Sigmoid colon (tissue), 7 donors: Measurements from ENCODE around the gene PAX4. TPM values are rescaled to one million over a fixed set of nuclear protein-coding genes. Genes with fewer than 3 reads are reported as not detected.

ENCODE experiments used
- DNase-seq: peaks from one replicate; pipeline ENCODE4 v3.0.0-alpha.2; 2019
- H3K27ac ChIP-seq, 4 donors: fragments of 200-600 bp; sonication (generic); one replicate each; pipeline ENCODE4 v1.5.1; 2016 to 2019; ENCODE audit warnings: mild to moderate bottlenecking in 1 of 4
- H3K27me3 ChIP-seq, 3 donors: fragments of 200-600 bp; sonication (generic); one replicate each; pipeline ENCODE4 v1.5.1; 2019; ENCODE audit warnings: mild to moderate bottlenecking in 1 of 3
- H3K36me3 ChIP-seq, 4 donors: fragments of 200-600 bp; sonication (generic); one replicate each; pipeline ENCODE4 v1.5.1; 2016 to 2019
- H3K4me1 ChIP-seq, 4 donors: fragments of 200-600 bp; sonication (generic); one replicate each; pipeline ENCODE4 v1.5.1; 2017 to 2019
- H3K4me3 ChIP-seq, 4 donors: fragments of 200-600 bp; sonication (generic); one replicate each; pipeline ENCODE4 v1.5.1; 2017 to 2019; ENCODE audit warnings: mild to moderate bottlenecking in 2 of 4, moderate library complexity in 1 of 4
- H3K9me3 ChIP-seq, 4 donors: fragments of 200-600 bp in 3 of 4; sonication (generic) in 3 of 4; one replicate each; pipeline versions ENCODE4 v1.5.1 to v1.6.1; 2013 to 2019
- CTCF ChIP-seq, 4 experiments: fragments of 450-650 bp in 3 of 4; fragments of 200-600 bp in 1 of 4; IDR thresholded peaks; one replicate each; pipeline ENCODE4 v1.5.1; 2016 to 2019; ENCODE audit warnings: antibody characterized with exemption in 4 of 4, mild to moderate bottlenecking in 3 of 4, moderate library complexity in 2 of 4
- EP300 ChIP-seq, 4 donors: sonication (generic); formaldehyde crosslinking; IDR thresholded peaks; one replicate each; pipeline ENCODE4 v1.6.1; 2017; ENCODE audit warnings: antibody characterized with exemption in 4 of 4
- POLR2A ChIP-seq, 2 donors: fragments of 450-650 bp; IDR thresholded peaks; one replicate each; pipeline ENCODE4 v1.6.1; 2016; ENCODE audit warnings: antibody characterized with exemption in 2 of 2, mild to moderate bottlenecking in 2 of 2, moderate library complexity in 2 of 2
- POLR2AphosphoS5 ChIP-seq, 4 donors: sonication (generic); formaldehyde crosslinking; IDR thresholded peaks; one replicate each; pipeline ENCODE4 v1.6.1; 2017; ENCODE audit warnings: antibody characterized with exemption in 4 of 4
- WGBS, 2 donors: extraction: QIAGEN DNeasy Blood & Tissue Kit; methylation state at CpG; one replicate each; pipeline ENCODE4 v1.1.7; 2013; 5-methylcytosine and 5-hydroxymethylcytosine counted together
- intact Hi-C: fragments of 100-400 bp; cut with DNase I; formaldehyde crosslinking; loops from one replicate; pipeline ENCODE4 v1.15.1; 2023
- polyA plus RNA-seq, 3 donors: library from polyadenylated mRNA; stranded (reverse); fragments of 200-250 nt; gene quantifications; one replicate each; pipeline ENCODE4 v1.2.3, GENCODE V29; 2013
- total RNA-seq, 4 donors: library from RNA; depleted of rRNA; stranded (reverse); fragments of >200 nt; gene quantifications; one replicate each; pipeline ENCODE4 v1.1.0, GENCODE V29; 2016
- donor health status: healthy with polysubstance abuse.
- donor health status: Bipolar disorder and iron deficiency.
- donor health status: healthy.

The PAX4 gene
- total and polyA plus RNA-seq, 7 donors, result 0.13 to 1.2 (median 0.46) TPM; not detected in 4

- H3K27me3 ChIP-seq, result no peaks in the 10 kb centered on the region
- no peak for DNase-seq
- H3K4me3 ChIP-seq, result no peak overlapping the region
- H3K4me1 ChIP-seq, result peaks cover 0 to 71% (median 67%) of the 10 kb centered on the region in 4 donors
- H3K36me3 ChIP-seq, result peaks cover 12 to 35% (median 25%) of the 10 kb centered on the region in 4 donors
- intact Hi-C loops, result loop anchor here (10.0 kb wide), 1 partner anchor 453 kb away; the partner anchor contains the start of gene LRRC4
- H3K27ac ChIP-seq, result no peak overlapping the region
- TF ChIP-seq CTCF (IDR thresholded peaks at IDR 0.05) (no peak), POLR2AphosphoS5 (IDR thresholded peaks at IDR 0.05) (no peak), POLR2A (IDR thresholded peaks at IDR 0.05) (no peak), EP300 (IDR thresholded peaks at IDR 0.05) (no peak)
- no peaks in the 10 kb centered on the region for H3K9me3 ChIP-seq
- WGBS, 2 donors, result 98 to 99% methylated on average over 1 of the region's 1 CpG
Observed at GRCh38 chr7:127581716-127582115, 36.2 kb downstream of the PAX4 start.

- H3K4me1 ChIP-seq, result peaks cover 0 to 66% (median 61%) of the 10 kb centered on the region in 4 donors
- H3K36me3 ChIP-seq, result peaks cover 12 to 35% (median 25%) of the 10 kb centered on the region in 4 donors
- no peak for DNase-seq
- H3K9me3 ChIP-seq, result no peaks in the 10 kb centered on the region
- H3K27ac ChIP-seq, result no peak overlapping the region
- H3K4me3 ChIP-seq, result no peak overlapping the region
- H3K27me3 ChIP-seq, result no peaks in the 10 kb centered on the region
- intact Hi-C loops, result loop anchor here (10.0 kb wide), 1 partner anchor 454 kb away; the partner anchor contains the start of gene LRRC4
- TF ChIP-seq CTCF (IDR thresholded peaks at IDR 0.05) (no peak), POLR2AphosphoS5 (IDR thresholded peaks at IDR 0.05) (no peak), POLR2A (IDR thresholded peaks at IDR 0.05) (no peak), EP300 (IDR thresholded peaks at IDR 0.05) (no peak)
Observed at GRCh38 chr7:127580612-127581011, 37.3 kb downstream of the PAX4 start.

- H3K4me1 ChIP-seq, result peaks cover 0 to 52% (median 49%) of the 10 kb centered on the region in 4 donors
- no peaks in the 10 kb centered on the region for H3K27me3 ChIP-seq
- peaks cover 12 to 35% (median 25%) of the 10 kb centered on the region in 4 donors for H3K36me3 ChIP-seq
- H3K9me3 ChIP-seq, result no peaks in the 10 kb centered on the region
- no peak overlapping the region for H3K4me3 ChIP-seq
- TF ChIP-seq CTCF (IDR thresholded peaks at IDR 0.05), result no peak
- TF ChIP-seq POLR2A (IDR thresholded peaks at IDR 0.05), result no peak
- no peak for TF ChIP-seq EP300 (IDR thresholded peaks at IDR 0.05)
- TF ChIP-seq POLR2AphosphoS5 (IDR thresholded peaks at IDR 0.05), result no peak
- intact Hi-C loops, result no loop called here
- WGBS, 2 donors, result 87 to 89% methylated on average over 4 of the region's 4 CpGs
- no peak for DNase-seq
- H3K27ac ChIP-seq, result peak overlapping the region in 2 of 4 donors; percentile 47 to 53
Observed at GRCh38 chr7:127578711-127579275, 39.1 kb downstream of the PAX4 start.

- WGBS, 2 donors, result 76 to 78% methylated on average over 5 of the region's 5 CpGs
- Histone ChIP-seq H3K27ac (peak overlapping the region in 2 of 4 donors; percentile 47 to 53), H3K36me3 (peaks cover 9 to 34% (median 25%) of the 10 kb centered on the region in 4 donors), H3K4me1 (peaks cover 0 to 46% (median 42%) of the 10 kb centered on the region in 4 donors), H3K4me3 (no peak overlapping the region), H3K27me3 (no peaks in the 10 kb centered on the region), H3K9me3 (no peaks in the 10 kb centered on the region)
- intact Hi-C loops, result no loop called here
- TF ChIP-seq POLR2AphosphoS5 (IDR thresholded peaks at IDR 0.05) (no peak), EP300 (IDR thresholded peaks at IDR 0.05) (no peak), CTCF (IDR thresholded peaks at IDR 0.05) (no peak), POLR2A (IDR thresholded peaks at IDR 0.05) (no peak)
- no peak for DNase-seq
Observed at GRCh38 chr7:127578036-127578684, 39.8 kb downstream of the PAX4 start.
